NCI-H2227 (cell line): ENCODE results near the gene KRT16.
"Not testable (repeated sequence)": the region's sequence is repeated elsewhere in the genome, so short reads cannot be mapped to it uniquely, and the experiment has no call there.

ENCODE experiments used
- DNase-seq: peaks from one replicate; lab custom pipeline; 2025; ENCODE audit not compliant: unreplicated experiment; lab: John Stamatoyannopoulos, UW

The KRT16 gene

GRCh38 chr17:41612376-41613160, at the start of gene KRT16:
Gene KRT16, minus strand, starts transcription at chr17:41612767. Its CDS starts 79 bp downstream, at chr17:41612688.
- DNase-seq, result not testable (repeated sequence)

GRCh38 chr17:41660221-41660711, 47.7 kb upstream of the KRT16 start:
- DNase-seq, result no peak

DNA sequence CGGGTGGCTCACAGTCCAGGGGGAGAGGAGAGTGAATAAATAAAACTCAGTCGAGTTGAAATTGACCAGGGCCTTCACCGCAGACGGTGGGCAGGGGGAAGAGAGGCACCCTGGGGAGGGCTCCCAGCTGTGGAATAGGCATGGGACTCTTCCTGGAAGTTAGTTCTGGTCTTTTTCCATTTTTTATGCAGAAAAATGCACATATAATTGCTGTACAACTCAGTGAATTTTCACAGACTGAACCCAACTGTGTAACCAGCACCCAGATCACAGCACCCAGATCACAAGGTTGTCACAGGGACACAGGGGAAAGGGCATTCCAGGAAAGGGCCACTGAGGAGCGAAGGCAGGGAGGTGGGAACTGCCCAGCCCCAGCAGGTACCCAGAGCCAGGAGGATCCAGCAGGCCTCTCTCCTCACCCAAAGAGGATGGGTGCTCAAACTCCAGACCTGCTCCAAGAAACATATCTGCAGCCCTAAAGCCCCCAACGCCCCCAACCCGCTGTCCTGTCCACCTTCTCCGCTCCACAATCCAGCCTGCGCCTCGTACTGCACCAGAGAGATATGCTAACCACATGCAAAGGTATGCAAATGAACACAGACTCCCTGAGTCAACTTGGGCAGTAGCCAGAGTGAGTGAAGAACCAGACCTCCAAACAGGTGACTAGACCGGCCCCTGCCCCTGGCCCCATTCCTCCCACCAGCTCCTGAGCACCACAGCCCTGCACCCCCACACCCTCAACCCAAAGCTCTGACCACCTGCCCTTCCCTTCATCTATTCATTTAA, 47.1 kb upstream of the KRT16 start:
- no peak for DNase-seq

- no peak for DNase-seq
Observed at GRCh38 chr17:41658846-41659245, 46.3 kb upstream of the KRT16 start.

DNA sequence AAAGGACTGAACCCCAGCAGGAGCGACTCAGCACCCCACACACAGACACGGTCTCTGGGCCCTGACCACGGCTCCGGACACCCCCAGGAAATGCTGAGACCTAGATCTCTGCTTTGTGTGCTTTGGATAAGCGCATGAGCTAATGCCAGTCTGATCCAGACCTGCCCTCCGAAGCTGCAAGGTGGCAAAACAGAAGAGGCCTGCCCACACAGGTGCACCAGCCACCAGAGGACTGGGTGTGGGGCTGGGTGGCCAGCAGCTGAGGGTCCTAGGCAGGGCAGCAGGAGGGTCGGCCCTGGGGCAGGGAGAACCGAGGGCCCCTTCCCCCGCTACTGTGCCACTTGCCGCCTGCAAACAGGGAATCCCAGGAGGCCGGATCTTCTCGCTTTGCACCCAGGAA, 45.4 kb upstream of the KRT16 start:
- DNase-seq, result no peak

GRCh38 chr17:41657176-41657754, 44.7 kb upstream of the KRT16 start:
- DNase-seq, result no peak

DNA sequence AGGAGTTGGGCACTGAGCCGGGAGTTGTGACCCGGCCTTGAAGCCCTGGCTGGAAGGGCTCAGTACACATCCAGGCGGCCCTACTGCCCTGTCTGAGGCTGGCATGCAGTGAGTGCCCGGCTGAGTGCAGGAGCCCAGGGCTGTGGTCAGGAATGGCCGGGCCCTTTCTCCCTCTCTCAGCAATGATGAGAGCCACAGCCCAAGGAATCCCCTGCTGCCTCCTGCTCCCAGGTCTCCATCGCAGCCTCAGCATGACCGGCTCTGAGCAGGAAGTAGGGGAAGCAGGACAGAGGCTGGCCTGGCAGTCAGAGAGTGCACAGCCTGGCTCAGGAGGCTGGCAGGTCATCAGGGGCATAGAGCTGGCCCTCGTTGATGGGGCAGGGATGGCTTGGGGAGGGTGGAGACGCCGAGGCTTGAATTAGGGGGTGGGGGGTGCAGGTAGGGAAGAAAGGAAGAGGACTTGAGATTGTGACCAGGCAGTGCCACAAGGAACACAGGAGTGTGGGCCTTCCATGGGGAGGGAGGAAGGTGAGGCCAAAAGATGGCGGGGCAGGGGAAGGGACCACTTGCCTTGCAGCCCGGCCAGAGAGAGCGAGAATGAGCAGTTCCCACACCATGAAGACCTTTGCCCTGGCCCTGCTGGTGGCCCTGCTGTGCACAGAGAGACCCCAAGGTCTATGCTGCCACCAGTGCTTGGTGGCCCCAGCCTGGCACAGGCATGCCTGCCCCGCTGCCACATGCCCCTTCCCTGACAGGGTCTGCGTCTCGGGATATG, 43.9 kb upstream of the KRT16 start:
- no peak for DNase-seq

DNA sequence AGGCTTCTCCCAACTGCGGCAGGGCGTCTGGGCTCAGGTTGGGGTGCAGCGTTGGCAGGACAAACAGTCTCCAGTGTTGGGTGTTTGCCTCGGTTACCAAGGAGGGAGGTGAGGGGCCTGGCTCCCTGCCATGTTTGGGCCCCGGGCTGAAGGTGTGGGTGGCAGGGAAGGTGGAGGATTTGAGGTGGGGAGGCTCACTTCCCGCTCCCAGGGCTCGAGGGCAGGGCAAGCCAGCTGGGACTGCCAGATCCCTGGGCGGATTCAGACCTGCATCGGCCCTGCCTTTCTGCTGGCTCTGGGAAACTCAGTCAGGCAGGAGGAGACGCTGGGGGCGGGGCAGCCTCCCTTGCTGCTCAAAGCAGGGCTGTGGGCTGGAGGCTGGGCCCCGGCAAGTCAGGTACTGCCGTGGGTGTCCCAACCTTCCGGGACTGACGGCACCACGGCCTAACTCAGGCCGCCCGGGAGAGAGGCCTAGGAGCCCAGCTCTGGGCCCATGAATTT, 43.1 kb upstream of the KRT16 start:
- peak; percentile 48 for DNase-seq

DNA sequence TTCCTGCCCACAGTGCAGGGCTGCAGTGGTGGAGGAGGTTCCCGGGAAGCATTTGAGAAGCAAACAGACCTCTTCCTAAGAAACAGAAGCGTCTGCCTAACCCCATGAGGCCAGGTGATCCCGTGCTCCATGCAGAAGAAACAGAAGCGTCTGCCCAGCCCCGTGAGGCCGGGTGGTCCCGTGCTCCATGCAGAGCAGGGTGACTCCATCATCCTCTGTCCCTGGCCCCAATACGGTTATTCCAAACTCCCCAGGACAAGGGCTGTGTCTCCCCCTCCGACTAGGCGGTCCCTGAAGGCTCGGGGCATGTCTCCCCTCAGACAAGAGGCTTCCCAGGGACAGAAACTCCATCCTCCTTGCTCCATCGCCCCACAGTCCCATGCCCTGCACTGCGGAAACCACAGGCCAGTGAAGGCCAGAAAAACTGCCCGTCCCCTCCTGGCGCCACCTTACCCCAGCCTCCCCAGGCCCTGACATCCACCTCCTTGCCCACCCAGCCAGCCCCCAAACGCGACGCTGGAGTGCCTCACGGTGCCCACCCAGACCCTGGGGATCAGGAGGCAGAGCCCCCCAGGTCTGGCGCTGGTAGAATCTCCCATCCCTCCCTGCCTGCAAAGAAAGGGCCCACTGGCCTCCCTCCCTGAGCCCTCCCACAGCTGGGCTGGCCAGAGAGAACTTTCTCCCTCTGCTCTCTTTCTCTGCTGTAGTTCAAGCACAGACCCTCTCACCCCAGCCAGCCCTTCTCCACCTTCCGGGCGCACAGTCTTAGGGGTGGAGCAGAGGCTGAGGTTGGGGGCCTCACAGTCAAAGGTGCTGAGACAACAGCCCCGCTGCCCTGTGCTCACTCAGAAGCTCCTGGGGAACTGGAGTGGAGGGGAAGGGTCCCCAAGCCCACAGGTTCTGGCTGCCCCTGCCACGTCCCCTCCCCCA, 42.4 kb upstream of the KRT16 start:
- DNase-seq, result no peak

DNA sequence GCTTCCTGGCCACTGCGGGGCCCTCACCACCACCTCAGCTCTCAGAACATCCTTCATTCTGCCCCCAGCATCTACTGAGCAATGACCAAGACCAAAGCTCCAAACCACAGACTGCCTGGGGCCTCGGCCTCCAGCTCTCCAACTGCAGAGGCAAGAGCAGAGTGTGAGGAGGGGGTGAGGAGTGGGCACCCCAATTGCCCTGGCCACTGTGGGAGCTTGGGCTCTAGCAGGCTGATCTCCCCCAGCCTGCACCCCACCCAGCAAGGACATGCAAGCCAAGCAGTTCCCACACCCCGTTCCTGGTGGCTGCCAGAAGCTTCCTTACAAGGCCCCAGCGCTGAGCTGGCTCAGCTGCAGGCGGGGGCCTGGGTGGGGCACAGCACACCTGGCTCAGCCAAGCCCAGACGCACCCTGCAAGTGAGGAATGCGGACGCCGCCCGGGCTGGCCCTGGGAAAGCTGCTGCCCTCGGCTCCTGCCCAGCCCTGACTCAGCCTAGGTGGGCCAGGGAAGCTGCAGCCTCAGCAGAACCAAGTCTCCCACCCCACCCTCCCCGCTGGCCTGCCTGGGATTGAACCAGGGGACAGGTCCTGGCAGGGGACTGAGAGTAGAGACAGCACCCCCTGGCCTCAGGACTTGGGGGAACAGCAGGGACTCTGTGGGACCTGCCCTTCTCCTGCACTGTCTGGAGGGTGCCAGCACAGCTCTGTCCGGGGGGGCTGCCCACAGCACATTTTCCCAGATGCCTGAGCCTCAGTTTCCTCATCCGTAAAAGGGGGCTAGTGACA, 41.5 kb upstream of the KRT16 start:
- DNase-seq, result no peak

DNA sequence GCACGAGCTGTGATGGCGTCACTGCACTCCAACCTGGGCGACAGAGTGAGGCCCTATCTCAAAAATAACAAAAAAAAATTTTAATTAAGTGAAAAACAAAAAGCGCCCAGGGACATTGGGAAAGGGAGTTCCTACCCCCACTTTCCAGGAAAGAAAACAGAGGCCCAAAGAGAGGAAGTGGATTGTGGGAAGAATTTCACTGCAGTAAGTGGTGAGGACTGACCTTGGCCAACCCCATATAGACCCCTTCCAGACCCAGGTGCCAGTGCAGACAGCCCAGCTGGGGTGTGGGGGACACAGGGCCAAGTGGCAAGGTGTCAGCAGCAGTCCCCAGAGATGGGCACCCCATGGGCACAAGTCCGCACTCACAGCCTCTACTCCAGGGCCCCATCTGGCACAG, 40.9 kb upstream of the KRT16 start:
- no peak for DNase-seq

DNA sequence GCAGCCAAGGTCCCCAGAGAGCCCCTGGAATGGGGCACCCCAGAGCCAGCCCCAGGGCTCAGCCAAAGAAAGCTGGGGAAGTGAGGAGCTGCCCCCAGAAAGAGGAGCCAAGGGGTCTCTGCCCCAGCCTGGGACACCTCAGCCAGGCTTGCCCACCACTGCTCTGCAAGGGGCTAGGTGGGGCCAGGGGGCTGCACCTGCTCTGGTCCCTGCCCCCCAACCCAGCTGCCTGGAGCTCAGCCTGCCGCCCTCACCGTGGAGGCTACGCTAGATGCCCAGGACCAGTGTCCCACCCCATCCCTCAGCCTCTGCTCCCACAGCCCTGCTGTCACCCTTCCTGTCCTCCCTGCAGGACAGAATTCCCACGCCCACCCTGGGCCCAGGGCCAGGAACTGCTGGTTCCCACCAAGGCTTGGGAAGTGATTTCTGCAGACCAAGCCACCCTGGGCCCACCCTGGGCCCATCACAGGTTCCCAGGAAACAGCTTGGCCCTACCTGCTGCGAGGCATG, 39.9 kb upstream of the KRT16 start:
- no peak for DNase-seq

GRCh38 chr17:41651625-41652460, 39.3 kb upstream of the KRT16 start:
- DNase-seq, result no peak

- no peak for DNase-seq
Observed at GRCh38 chr17:41650794-41651624, 38.4 kb upstream of the KRT16 start.

DNA sequence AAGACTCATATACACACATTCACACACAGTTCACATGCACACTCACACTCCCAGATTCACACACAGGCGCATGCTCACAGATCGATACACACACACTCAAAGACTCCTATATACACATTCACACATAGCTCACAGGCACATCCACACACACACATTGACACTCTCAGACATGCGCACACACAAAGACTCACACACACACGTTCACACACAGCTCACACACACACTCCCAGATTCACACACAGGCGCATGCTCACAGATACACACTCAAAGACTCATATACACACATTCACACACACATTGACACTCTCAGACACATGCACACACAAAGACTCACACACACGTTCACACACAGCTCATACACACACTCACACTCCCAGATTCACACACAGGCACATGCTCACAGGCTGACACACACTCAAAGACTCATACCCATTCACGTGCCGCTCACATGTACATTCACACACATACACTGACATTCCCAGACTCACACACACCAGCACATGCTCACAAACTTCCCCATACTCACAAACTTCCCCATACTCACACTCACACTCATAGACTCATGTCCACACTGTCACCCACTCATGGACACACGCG, 37.5 kb upstream of the KRT16 start:
- DNase-seq, result no peak

DNA sequence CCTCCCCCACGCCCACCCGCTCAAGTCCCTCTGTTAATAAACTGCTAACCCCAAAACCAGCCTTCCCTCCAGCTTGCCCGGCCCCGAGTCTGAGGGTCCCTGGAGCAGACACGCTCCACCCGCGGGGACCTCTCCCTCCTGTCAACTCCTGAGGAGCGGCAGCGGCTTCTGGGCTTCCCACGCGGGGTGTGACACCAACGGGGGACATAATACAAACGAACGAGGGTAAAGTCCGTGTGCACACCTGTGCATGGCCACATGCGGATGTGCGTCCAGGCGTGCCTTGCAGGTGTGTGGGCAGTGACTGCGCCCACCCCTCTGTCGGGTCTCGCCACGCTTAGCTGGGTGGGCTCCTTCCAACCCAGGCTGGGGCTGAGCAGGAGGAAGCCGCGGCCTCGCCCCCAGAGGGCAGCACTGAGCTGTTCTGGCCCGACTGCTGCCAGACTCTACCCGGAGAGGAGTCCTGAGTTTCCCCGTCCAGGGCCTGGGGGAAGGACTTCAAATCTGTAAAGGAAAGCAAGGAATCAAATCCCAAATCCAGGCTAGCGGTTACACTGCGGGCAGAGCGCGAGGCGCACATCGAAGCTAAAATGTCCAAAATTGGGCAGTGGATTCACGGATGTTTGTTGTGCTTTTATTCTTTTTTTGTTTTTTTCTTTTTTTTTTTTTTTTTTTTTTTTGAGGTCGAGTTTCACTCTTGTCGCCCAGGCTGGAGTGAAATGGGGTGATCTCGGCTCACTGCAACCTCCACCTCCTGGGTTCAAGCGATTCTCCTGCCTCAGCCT, 36.0 kb upstream of the KRT16 start:
- DNase-seq, result peak; percentile 88
